ENCODE measurements around the gene WFS1. TPM values are rescaled to one million over a fixed set of nuclear protein-coding genes. Genes with fewer than 3 reads are reported as not detected.

Gene WFS1
- total and polyA plus RNA-seq, 9 donors = 33.2 to 174 (median 126) TPM

DNA sequence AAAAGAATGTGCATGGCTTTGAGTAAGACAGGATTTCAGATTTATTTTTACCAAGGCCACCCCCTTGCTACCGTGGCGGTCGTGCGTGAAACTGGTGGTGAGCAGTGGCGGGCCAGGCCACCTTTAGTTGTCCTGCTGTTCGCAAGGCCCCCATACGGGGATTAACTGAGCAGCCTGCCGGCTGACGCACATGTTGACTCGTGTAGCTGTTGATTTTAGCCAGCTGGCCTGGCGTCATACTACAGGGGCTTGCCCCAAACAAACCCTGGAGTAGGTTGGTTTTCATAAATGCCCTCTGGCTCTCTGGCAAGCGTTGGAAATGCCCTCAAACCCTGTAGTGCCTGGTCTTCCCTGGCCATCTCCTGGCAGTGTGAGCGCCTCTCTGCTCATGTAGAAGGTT is 28.4 kb downstream of the WFS1 start:
- intact Hi-C loops (cut with DNase I) = no loop called here
- H3K36me3 ChIP-seq = no peaks in the 10 kb centered on the region
- no peaks in the 10 kb centered on the region for H3K27me3 ChIP-seq
- TF ChIP-seq EP300 (IDR thresholded peaks at IDR 0.05) (no peak), POLR2A (IDR thresholded peaks at IDR 0.05) (no peak)
- TF ChIP-seq, protein P1, sequence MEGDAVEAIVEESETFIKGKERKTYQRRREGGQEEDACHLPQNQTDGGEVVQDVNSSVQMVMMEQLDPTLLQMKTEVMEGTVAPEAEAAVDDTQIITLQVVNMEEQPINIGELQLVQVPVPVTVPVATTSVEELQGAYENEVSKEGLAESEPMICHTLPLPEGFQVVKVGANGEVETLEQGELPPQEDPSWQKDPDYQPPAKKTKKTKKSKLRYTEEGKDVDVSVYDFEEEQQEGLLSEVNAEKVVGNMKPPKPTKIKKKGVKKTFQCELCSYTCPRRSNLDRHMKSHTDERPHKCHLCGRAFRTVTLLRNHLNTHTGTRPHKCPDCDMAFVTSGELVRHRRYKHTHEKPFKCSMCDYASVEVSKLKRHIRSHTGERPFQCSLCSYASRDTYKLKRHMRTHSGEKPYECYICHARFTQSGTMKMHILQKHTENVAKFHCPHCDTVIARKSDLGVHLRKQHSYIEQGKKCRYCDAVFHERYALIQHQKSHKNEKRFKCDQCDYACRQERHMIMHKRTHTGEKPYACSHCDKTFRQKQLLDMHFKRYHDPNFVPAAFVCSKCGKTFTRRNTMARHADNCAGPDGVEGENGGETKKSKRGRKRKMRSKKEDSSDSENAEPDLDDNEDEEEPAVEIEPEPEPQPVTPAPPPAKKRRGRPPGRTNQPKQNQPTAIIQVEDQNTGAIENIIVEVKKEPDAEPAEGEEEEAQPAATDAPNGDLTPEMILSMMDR (IDR thresholded peaks at IDR 0.05) = no peak
- peaks cover 6% of the 10 kb centered on the region for H3K4me1 ChIP-seq (ENCODE audit: insufficient read depth)
- no peak overlapping the region for H3K4me3 ChIP-seq
- DNase-seq = peak in 1 of 5 donors; percentile 57
- 36 to 66% (median 49%) methylated on average over 13 of the region's 13 CpGs for WGBS, 3 donors
- H3K27ac ChIP-seq = peak overlapping the region in 1 of 2 donors; percentile 58
- no peaks in the 10 kb centered on the region for H3K9me3 ChIP-seq

DNA sequence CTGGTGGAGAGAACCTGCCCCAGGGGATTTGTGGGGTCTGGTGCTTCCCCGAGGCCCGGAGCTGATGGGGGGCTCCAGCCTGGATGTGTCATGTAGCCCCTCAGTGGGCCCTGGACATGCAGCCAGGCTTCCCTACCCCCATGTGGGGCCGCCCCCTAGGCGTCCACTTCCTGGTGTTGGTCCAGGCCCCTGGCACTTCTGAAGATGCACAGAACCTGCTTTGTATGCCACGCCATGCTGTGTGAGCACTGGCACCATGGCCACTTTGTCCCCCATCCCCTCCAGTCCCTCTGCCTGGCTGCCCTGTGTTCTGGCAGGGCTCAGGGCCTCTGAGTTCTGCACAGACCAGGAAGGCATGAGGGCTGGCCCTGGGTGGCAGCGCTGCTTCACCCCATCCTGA is 29.2 kb downstream of the WFS1 start:
- no peak overlapping the region for H3K4me3 ChIP-seq
- intact Hi-C loops (cut with DNase I) = no loop called here
- TF ChIP-seq POLR2A (IDR thresholded peaks at IDR 0.05) = no peak
- TF ChIP-seq, protein P1 (IDR thresholded peaks at IDR 0.05) = no peak
- no peak for TF ChIP-seq EP300 (IDR thresholded peaks at IDR 0.05)
- no peaks in the 10 kb centered on the region for H3K27me3 ChIP-seq
- H3K4me1 ChIP-seq (ENCODE audit: insufficient read depth) = peaks cover 6% of the 10 kb centered on the region
- H3K9me3 ChIP-seq = no peaks in the 10 kb centered on the region
- no peak for DNase-seq
- peak overlapping the region in 1 of 2 donors; percentile 58 for H3K27ac ChIP-seq
- WGBS, 3 donors = 85 to 90% (median 86%) methylated on average over 5 to 6 of the region's 6 CpGs
- no peaks in the 10 kb centered on the region for H3K36me3 ChIP-seq

DNA sequence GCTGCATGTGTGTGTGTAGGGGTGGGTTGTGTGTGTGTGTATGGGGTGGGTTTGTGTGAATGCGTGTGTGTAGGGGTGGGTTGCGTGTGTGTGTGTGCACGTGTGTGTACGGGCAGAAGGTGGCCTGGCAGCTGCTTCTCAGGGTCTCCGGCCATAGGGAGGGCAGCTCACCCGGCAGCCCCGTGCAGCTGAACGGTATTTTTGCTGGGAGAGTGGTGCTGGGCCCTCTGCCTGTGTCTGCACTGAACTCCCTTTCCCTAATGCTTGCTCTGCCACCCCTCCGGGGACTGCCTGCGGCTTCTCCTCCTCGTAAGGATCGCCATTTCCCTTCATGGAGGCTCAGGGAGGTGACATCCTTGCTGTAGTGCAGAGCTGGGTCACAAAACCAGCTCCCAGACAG is 30.2 kb downstream of the WFS1 start:
- TF ChIP-seq, protein P1 (IDR thresholded peaks at IDR 0.05) = no peak
- TF ChIP-seq EP300 (IDR thresholded peaks at IDR 0.05) = no peak
- TF ChIP-seq POLR2A (IDR thresholded peaks at IDR 0.05) = no peak
- DNase-seq = no peak
- Histone ChIP-seq H3K36me3 (no peaks in the 10 kb centered on the region), H3K9me3 (no peaks in the 10 kb centered on the region), H3K4me1 (ENCODE audit: insufficient read depth) (peaks cover 6% of the 10 kb centered on the region), H3K27me3 (no peaks in the 10 kb centered on the region), H3K4me3 (no peak overlapping the region), H3K27ac (no peak overlapping the region)
- WGBS, 3 donors = 85 to 93% (median 89%) methylated on average over 12 of the region's 12 CpGs
- intact Hi-C loops (cut with DNase I) = no loop called here

DNA sequence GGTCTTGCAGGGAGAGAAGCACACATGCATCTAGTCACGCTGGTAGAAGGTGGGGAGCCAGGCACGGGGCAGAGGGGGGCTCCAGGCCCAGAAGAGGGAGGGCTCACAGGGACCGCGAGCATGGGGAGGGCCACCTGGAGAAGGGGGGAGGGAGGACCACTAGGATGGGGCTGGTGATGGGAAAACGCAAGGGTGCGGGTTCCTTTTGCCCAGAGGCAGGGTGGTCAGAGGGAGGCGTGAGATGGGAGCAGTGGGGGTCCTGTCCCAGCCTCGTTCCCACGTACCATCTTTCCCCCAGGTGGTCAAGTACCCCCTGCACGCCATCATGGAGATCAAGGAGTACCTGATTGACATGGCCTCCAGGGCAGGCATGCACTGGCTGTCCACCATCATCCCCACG is 30.7 kb downstream of the WFS1 start:
- H3K36me3 ChIP-seq = no peaks in the 10 kb centered on the region
- H3K9me3 ChIP-seq = no peaks in the 10 kb centered on the region
- no peak overlapping the region for H3K27ac ChIP-seq
- peaks cover 6% of the 10 kb centered on the region for H3K4me1 ChIP-seq (ENCODE audit: insufficient read depth)
- peak in 1 of 5 donors; percentile 23 for DNase-seq
- 84 to 94% (median 85%) methylated on average over 11 of the region's 11 CpGs for WGBS, 3 donors
- H3K27me3 ChIP-seq = no peaks in the 10 kb centered on the region
- intact Hi-C loops (cut with DNase I) = no loop called here
- no peak overlapping the region for H3K4me3 ChIP-seq
- TF ChIP-seq POLR2A (IDR thresholded peaks at IDR 0.05) (no peak), EP300 (IDR thresholded peaks at IDR 0.05) (no peak)
- TF ChIP-seq, protein P1 (IDR thresholded peaks at IDR 0.05) = no peak
